ENCODE results near the gene AARS2.

- TF ChIP-seq KLF16 (IDR thresholded peaks at IDR 0.05) (no peak), SRF (CRISPR knock-in tag; IDR thresholded peaks at IDR 0.05) (no peak), USF2 (CRISPR knock-in tag; IDR thresholded peaks at IDR 0.05) (no peak), CTCF (IDR thresholded peaks at IDR 0.05 in 2 of 3, conservative IDR thresholded peaks at IDR 0.05 in 1 of 3; ENCODE audit: insufficient read depth in 2 of 3, low read depth in 1 of 3, low read length in 3 of 3) (no peak), ARID4B (CRISPR knock-in tag; IDR thresholded peaks at IDR 0.05) (no peak), POLR2AphosphoS5 (IDR thresholded peaks at IDR 0.05; ENCODE audit: control insufficient read depth, insufficient read depth, low read depth, low read length) (no peak), ZNF134 (CRISPR knock-in tag; conservative IDR thresholded peaks at IDR 0.05) (no peak), CBX5 (IDR thresholded peaks at IDR 0.05; ENCODE audit: borderline replicate concordance, low read depth) (no peak), ZNF384 (IDR thresholded peaks at IDR 0.05; ENCODE audit: low read depth, low read length) (no peak), NUFIP1 (IDR thresholded peaks at IDR 0.05; ENCODE audit: partially characterized antibody) (no peak), MEF2D (tag; conservative IDR thresholded peaks at IDR 0.05; ENCODE audit: low read depth) (no peak), ZNF277 (CRISPR knock-in tag; IDR thresholded peaks at IDR 0.05; ENCODE audit: borderline replicate concordance) (no peak), ZFP36 (IDR thresholded peaks at IDR 0.05; ENCODE audit: low read depth, low read length, partially characterized antibody) (no peak), RFX5 (IDR thresholded peaks at IDR 0.05; ENCODE audit: low read depth, low read length) (no peak)
Observed at GRCh38 chr6:44356487-44356886, 43.3 kb upstream of the AARS2 start.
